IgD-negative memory B cell (primary cell): ENCODE data around the gene SYCE3. TPM values are rescaled to one million over a fixed set of nuclear protein-coding genes. Genes with fewer than 3 reads are reported as not detected.
A peak's percentile ranks its signal among the peaks of the same experiment; 100 is the strongest.

Experiments used
- H3K27ac Mint-ChIP-seq, 3 donors: one replicate each; pipeline ENCODE4 v1.8.0; 2020 to 2022; ENCODE audit warnings: mild to moderate bottlenecking in 3 of 3, mixed read lengths in 3 of 3, moderate library complexity in 1 of 3
- H3K27me3 Mint-ChIP-seq: one replicate; pipeline ENCODE4 v1.8.0; 2021; ENCODE audit warnings: mixed read lengths
- H3K36me3 Mint-ChIP-seq: one replicate; pipeline ENCODE4 v1.8.0; 2020; ENCODE audit warnings: mild to moderate bottlenecking, mixed read lengths
- H3K4me1 Mint-ChIP-seq, 3 donors: one replicate each; pipeline ENCODE4 v1.8.0; 2020 to 2022; ENCODE audit warnings: mixed read lengths in 3 of 3, mild to moderate bottlenecking in 1 of 3
- H3K4me3 Mint-ChIP-seq, 4 donors: one replicate each; pipeline ENCODE4 v1.8.0; 2020 to 2022; ENCODE audit warnings: mild to moderate bottlenecking in 4 of 4, mixed read lengths in 4 of 4, moderate library complexity in 3 of 4
- H3K9me3 Mint-ChIP-seq, 3 donors: one replicate each; pipeline ENCODE4 v1.8.0; 2020 to 2021; ENCODE audit warnings: mixed read lengths in 3 of 3, mild to moderate bottlenecking in 1 of 3
- polyA plus RNA-seq: library from polyadenylated mRNA; unstranded; fragments of 300-500 nt; fragmentation: Illumina TruSeq; gene quantifications from one replicate; pipeline ENCODE4 v1.2.3, GENCODE V29; 2021

Gene SYCE3
- polyA plus RNA-seq, 1 donor from 2014 or later: not detected

GRCh38 chr22:50556703-50557102, 6.0 kb downstream of the SYCE3 start:
- Mint-ChIP-seq H3K27me3 (peaks cover 1% of the 10 kb centered on the region), H3K27ac (no peak overlapping the region), H3K4me3 (peak overlapping the region in 1 of 4 donors; percentile 9), H3K36me3 (no peaks in the 10 kb centered on the region), H3K4me1 (no peaks in the 10 kb centered on the region), H3K9me3 (no peaks in the 10 kb centered on the region)

GRCh38 chr22:50553310-50553709, 9.4 kb downstream of the SYCE3 start:
- no peak overlapping the region for H3K27ac Mint-ChIP-seq
- H3K9me3 Mint-ChIP-seq: no peaks in the 10 kb centered on the region
- H3K27me3 Mint-ChIP-seq: no peaks in the 10 kb centered on the region
- peaks cover 0 to 9% (median 3%) of the 10 kb centered on the region in 3 donors for H3K4me1 Mint-ChIP-seq
- H3K4me3 Mint-ChIP-seq: no peak overlapping the region
- no peaks in the 10 kb centered on the region for H3K36me3 Mint-ChIP-seq

DNA sequence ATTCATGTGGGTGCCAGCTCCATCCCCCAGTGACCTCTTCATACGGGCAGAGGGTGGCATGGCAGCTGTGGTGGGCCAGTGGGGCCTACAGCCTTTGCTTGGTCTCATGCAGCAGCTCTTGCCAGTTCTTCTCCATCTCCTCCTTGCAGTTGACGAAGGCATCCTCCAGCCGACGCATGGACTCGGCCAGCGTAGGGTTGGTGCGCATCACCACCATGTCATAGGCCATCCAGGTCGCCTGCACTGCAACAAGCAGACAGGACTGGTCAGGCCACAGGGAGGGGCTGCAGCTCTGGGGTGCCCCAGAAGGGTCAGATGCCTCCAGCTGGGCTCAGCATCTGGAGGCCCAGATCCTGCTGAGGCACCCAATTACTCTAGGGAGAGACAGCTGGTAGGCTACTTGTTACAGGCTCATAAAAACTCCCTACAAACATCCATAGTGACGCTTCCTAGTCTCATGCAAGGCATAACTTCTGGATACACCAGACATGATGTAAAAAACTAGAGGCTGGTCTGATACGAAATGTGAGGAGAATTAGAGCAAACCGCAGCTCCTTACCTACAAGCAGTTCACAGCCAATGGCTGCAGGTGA, 11.5 kb downstream of the SYCE3 start:
- no peaks in the 10 kb centered on the region for H3K36me3 Mint-ChIP-seq
- H3K9me3 Mint-ChIP-seq: no peaks in the 10 kb centered on the region
- no peaks in the 10 kb centered on the region for H3K27me3 Mint-ChIP-seq
- peak overlapping the region in 1 of 4 donors; percentile 58 for H3K4me3 Mint-ChIP-seq
- H3K27ac Mint-ChIP-seq: no peak overlapping the region
- peaks cover 0 to 11% (median 7%) of the 10 kb centered on the region in 3 donors for H3K4me1 Mint-ChIP-seq

- Mint-ChIP-seq H3K9me3 (no peaks in the 10 kb centered on the region), H3K4me1 (peaks cover 0 to 11% (median 9%) of the 10 kb centered on the region in 3 donors), H3K36me3 (no peaks in the 10 kb centered on the region), H3K4me3 (peak overlapping the region; percentile 17 to 88 (median 66)), H3K27ac (no peak overlapping the region), H3K27me3 (no peaks in the 10 kb centered on the region)
Observed at GRCh38 chr22:50550395-50550794, 12.3 kb downstream of the SYCE3 start.

GRCh38 chr22:50548921-50549790, 13.6 kb downstream of the SYCE3 start:
- peak overlapping the region in 2 of 3 donors; percentile 69 to 80 for H3K27ac Mint-ChIP-seq
- no peaks in the 10 kb centered on the region for H3K36me3 Mint-ChIP-seq
- no peaks in the 10 kb centered on the region for H3K9me3 Mint-ChIP-seq
- peak overlapping the region; percentile 75 to 87 (median 79) for H3K4me3 Mint-ChIP-seq
- peaks cover 0 to 16% (median 9%) of the 10 kb centered on the region in 3 donors for H3K4me1 Mint-ChIP-seq
- H3K27me3 Mint-ChIP-seq: no peaks in the 10 kb centered on the region

DNA sequence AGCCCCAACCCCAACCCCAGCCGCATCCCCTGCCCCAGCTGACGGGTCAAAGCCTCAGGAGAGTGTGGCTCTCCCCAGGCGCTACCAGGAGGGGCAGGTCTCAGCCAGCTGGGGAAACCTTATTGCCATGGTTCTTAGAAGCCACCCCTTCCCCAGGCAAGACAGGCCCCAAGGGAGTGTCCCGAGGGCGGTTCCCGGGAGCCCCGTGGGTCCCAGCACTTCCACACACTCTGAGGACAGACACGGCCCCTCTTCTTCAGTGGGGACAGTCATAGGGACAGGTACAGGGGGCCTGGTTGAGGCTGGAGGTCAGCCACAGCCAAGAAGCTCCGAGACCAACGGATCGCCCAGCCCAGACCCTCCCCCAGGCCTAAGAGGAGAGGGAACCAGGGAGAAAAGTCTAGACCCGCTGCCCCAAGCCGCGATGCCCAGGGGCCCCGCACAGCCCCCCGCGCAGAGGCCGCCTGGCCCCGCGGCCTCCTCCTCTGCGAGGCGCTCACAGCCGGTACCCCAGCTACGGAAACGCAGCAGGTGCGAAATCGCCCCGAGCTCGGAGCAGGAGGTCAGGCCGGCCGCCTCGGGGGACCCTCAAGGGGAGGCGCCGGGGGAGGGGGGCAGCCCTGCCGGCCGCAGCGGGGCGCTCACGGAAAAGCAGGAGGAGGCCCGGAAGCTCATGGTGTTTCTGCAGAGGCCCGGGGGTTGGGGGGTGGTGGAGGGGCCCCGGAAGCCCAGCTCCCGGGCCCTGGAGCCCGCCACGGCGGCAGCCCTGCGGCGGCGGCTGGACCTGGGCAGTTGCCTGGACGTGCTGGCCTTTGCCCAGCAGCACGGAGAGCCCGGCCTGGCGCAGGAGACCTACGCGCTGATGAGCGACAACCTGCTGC, 14.4 kb downstream of the SYCE3 start:
- peak overlapping the region; percentile 71 to 85 (median 78) for H3K27ac Mint-ChIP-seq
- no peaks in the 10 kb centered on the region for H3K27me3 Mint-ChIP-seq
- peaks cover 0 to 16% (median 9%) of the 10 kb centered on the region in 3 donors for H3K4me1 Mint-ChIP-seq
- no peaks in the 10 kb centered on the region for H3K36me3 Mint-ChIP-seq
- peak overlapping the region; percentile 45 to 87 (median 68) for H3K4me3 Mint-ChIP-seq
- no peaks in the 10 kb centered on the region for H3K9me3 Mint-ChIP-seq

DNA sequence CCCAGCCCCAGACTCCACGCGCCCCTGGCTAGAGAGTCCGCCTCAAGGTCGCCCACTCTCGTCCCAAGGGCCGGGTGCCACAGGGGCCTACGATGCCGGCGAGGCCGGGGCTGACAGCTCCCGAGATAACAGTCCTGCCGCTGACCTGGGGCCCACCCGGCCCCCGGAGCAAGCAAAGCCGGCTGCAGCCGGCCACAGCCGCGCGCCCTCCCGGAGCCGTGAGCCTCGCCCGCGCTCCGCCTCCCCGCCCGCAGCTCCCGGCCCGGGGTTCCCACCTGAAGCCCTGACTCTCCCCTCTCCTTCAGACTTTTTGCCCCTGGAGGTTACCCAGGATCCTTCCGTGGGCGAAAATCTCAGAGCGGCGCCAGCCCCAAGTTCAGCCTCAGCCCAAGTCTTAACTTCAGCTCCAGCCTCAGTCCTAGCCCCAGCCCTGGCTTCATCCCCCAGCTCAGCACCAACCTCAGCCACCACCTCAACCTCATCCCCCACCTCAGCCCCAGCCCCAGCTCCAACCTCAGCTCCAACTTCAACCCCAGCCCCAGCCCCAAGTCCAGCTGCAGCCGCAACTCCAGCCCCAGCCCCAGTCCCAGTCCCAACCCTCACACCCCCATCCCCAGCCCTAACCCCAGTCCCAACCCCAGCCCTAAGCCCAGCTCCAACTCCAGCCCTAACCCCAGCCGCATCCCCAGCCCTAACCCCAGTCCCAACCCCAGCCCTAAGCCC, 15.3 kb downstream of the SYCE3 start:
- Mint-ChIP-seq H3K4me3 (peak overlapping the region in 2 of 4 donors; percentile 60 to 85), H3K36me3 (no peaks in the 10 kb centered on the region), H3K4me1 (peaks cover 3 to 19% (median 12%) of the 10 kb centered on the region in 3 donors), H3K27me3 (no peaks in the 10 kb centered on the region), H3K9me3 (no peaks in the 10 kb centered on the region), H3K27ac (peak overlapping the region; percentile 71 to 86 (median 78))

DNA sequence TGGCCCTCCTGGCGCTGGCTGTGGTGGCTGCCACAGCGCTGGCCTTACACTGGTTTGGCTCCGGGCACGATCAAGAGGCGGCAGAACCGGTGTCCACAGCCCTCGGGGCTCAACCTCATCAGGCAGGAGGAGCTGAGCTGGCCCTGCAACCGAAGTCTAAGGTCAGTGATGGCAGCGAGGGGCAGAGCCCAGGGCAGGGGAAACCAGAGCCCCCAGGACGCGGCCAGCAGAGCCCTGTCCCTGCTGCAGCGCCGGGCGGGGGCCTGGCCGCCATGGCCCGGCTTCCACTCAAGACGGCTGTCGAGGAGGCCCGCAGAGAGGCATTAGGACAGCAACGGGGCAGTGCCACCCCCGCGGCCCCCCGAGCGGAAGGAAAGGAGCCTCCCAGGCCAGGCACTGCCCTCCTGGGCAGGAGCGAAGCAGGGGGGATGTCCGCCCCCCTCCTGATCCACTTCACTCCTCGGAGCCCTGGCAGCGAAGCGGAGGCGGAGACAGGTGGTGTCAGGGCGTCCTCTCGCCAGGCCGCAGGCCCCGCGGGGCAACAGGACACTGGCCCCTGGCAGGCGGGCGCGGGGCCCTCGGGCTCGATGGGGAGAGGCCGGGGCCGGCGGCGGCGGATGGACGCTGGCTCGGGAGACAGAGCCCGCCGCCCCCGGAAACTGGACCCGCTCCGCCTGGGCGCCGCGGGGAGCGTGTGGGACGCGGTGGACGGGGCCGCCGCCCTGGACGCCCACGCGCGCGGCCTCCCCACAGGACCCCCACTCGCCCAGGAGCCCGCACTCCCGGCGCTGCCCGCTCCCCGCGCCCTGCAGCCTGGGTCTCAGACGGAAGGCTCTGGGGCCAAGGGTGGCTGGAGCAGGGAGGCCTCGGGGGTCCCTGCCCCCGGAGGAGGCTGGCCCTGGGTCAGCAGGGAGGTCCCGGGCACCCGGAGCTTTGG, 16.1 kb downstream of the SYCE3 start:
- no peaks in the 10 kb centered on the region for H3K36me3 Mint-ChIP-seq
- no peaks in the 10 kb centered on the region for H3K9me3 Mint-ChIP-seq
- H3K27ac Mint-ChIP-seq: peak overlapping the region in 1 of 3 donors; percentile 88
- peak overlapping the region in 1 of 4 donors; percentile 62 for H3K4me3 Mint-ChIP-seq
- no peaks in the 10 kb centered on the region for H3K27me3 Mint-ChIP-seq
- H3K4me1 Mint-ChIP-seq: peaks cover 8 to 25% (median 19%) of the 10 kb centered on the region in 3 donors

DNA sequence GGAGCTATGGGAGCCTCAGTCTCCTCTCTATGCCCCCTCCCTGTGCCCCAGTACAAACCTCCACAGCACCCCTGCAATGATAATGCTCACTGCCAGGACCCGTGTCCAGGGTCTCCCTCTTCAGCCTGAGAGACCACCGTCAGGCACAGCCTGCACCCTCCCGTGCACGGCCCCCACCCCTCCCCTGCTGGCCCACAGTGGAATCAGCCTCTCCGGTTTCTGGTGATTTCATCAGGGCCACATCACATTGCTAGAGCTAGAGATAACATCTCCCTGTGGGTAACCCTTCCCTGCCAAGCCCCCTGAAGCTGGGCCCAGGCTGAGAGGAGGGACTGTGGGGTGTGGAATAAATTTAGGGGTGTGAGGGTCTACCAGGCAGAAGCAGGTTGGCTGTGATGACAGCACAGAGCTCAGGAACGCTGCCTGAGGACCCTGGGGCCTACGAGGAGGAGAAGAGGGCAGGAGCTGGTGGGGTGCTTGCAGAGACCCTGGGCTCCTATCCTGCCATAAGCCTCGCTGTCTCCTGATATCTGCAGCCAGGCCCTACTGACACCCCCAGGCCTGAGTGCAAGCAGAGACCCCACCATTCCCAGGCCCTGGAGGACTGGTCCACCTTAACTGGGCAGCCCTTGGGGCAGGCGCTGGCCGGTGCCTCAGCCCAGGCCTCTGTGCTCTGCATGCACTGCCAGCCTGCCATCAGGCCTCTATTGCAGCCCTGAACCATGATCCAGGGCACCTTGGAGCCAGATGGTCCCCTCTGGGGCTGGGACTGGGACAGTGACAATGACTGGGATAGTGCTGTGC, 17.0 kb downstream of the SYCE3 start, which contains the start of gene KLHDC7B:
Gene KLHDC7B, plus strand, starts transcription at position 378 of the 804 bp plus-strand sequence. Its CDS starts 345 bp downstream, at position 723.
- Mint-ChIP-seq H3K27ac (peak within 1 kb of the TSS; percentile 88 to 93 (median 89)), H3K27me3 (no peaks in the 10 kb centered on the region), H3K4me3 (peak within 1 kb of the TSS in 2 of 4 donors; percentile 5 to 62), H3K4me1 (peaks cover 12 to 32% (median 27%) of the 10 kb centered on the region in 3 donors), H3K9me3 (no peaks in the 10 kb centered on the region), H3K36me3 (no peaks in the 10 kb centered on the region)

DNA sequence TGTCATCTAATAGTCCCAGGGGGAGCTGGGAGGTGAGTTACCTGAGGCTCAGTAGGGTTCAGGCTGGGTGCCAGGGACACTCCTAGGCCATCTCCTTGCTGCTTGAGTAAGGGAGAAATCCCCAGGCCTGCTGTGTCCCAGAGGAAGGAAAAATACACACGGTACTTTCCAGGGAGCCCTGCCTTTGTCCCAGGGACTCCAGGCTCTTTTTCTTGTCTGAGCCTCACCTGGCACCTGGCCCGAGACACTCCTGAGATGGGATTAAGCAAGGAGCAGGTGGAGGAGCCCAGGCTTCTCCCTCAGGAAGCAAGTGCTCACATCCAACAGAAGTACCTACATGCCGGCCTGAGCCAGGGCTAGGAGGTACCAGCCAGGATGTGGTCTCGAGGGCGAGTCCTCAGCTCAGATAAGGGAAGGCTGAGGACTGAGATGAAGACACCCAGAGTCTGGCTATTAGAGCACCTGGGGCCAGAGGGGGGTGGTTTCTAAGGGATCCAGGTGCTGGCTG, 17.9 kb downstream of the SYCE3 start:
- Mint-ChIP-seq H3K9me3 (no peaks in the 10 kb centered on the region), H3K27ac (peak overlapping the region; percentile 88 to 93 (median 89)), H3K27me3 (no peaks in the 10 kb centered on the region), H3K4me3 (peak overlapping the region in 2 of 4 donors; percentile 5 to 62), H3K4me1 (peaks cover 17 to 30% (median 28%) of the 10 kb centered on the region in 3 donors), H3K36me3 (no peaks in the 10 kb centered on the region)

GRCh38 chr22:50544078-50544745, 18.5 kb downstream of the SYCE3 start:
- no peaks in the 10 kb centered on the region for H3K27me3 Mint-ChIP-seq
- H3K4me3 Mint-ChIP-seq: peak overlapping the region; percentile 55 to 80 (median 66)
- no peaks in the 10 kb centered on the region for H3K9me3 Mint-ChIP-seq
- no peaks in the 10 kb centered on the region for H3K36me3 Mint-ChIP-seq
- H3K27ac Mint-ChIP-seq: peak overlapping the region in 2 of 3 donors; percentile 89 to 93
- H3K4me1 Mint-ChIP-seq: peaks cover 23 to 36% (median 34%) of the 10 kb centered on the region in 3 donors

- peaks cover 28 to 43% (median 41%) of the 10 kb centered on the region in 3 donors for H3K4me1 Mint-ChIP-seq
Observed at GRCh38 chr22:50542416-50542927, 20.2 kb downstream of the SYCE3 start.

More at GRCh38 chr22:50542416-50542927, 20.2 kb downstream of the SYCE3 start:
- no peaks in the 10 kb centered on the region for H3K27me3 Mint-ChIP-seq
- H3K36me3 Mint-ChIP-seq: no peaks in the 10 kb centered on the region
- H3K4me3 Mint-ChIP-seq: peak overlapping the region; percentile 70 to 81 (median 78)
- no peaks in the 10 kb centered on the region for H3K9me3 Mint-ChIP-seq
- H3K27ac Mint-ChIP-seq: peak overlapping the region; percentile 91 to 100 (median 96)
